Dedifferentiated amniotic fluid mesenchymal stem cell (primary cell): ENCODE results near the gene ZNF672.
"Not testable (repeated sequence)": the region's sequence is repeated elsewhere in the genome, so short reads cannot be mapped to it uniquely, and the experiment has no call there.

ENCODE experiments used
- DNase-seq: peaks from one replicate; pipeline ENCODE4 v3.0.0-alpha.2; 2016; ENCODE audit errors: extremely low spot score

Gene ZNF672

DNA sequence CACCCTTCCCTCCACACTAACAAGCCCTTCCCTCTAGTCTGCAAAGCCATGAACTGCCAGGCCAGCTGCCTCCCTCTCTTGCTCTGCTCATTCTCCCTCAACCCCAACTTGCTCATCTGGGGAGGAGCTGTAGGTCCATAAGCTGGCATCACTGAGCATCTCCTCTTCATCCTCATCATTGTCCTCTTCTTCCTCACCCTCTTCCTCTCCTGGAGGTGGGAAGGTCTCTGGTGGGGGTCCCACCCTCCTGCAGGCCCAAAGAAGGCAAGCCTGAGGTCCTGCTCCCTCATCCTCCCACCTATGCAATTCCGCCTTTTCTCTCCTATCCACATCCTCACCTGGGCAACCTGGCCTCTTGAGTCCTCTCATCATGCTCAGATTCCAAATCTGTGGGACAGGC lies 18.2 kb downstream of the ZNF672 start:
- DNase-seq: no peak

GRCh38 chr1:248857201-248857600 lies 19.2 kb downstream of the ZNF672 start:
- no peak for DNase-seq

- no peak for DNase-seq
These were observed 19.7 kb downstream of the ZNF672 start for GRCh38 chr1:248857749-248858095.

DNA sequence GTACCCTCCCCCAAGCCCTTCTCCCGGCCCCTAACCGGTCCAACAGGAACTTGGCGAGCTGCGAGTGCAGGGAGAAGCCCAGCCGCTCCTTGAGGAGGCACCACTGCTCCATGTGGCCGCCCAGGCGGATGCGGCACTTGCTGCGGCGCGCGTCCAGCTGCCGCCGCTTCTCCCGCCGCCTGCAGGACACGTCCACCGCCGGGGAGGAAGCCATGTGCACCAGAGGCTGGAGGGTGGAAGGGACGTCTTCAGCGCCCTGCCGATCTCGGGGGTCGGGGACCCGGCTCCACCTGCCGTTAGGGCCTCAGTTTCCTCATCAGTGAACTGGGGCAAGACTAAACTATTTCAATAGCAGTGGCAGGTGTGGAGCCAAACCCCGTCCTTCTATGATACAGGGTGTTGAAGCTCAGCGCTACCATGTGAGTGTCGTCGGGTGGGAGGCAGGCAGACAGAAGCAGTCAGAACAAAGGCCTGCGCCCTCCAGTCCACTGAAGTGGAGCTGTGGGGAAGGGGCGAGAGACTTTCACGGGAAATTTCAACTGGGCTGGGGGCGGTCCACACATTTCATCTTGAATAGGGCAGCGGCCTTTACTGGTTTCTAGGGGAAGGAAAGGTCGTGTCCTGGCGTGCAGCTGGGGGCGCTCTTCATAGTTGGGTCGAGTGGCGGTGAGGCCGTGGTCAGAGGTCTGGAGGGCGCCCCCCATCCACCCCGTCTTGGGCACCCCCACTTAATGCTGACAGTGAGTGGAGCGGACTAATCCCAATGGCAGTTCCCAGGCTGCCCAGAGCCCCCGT lies 20.3 kb downstream of the ZNF672 start:
- peak; percentile 30 for DNase-seq

DNA sequence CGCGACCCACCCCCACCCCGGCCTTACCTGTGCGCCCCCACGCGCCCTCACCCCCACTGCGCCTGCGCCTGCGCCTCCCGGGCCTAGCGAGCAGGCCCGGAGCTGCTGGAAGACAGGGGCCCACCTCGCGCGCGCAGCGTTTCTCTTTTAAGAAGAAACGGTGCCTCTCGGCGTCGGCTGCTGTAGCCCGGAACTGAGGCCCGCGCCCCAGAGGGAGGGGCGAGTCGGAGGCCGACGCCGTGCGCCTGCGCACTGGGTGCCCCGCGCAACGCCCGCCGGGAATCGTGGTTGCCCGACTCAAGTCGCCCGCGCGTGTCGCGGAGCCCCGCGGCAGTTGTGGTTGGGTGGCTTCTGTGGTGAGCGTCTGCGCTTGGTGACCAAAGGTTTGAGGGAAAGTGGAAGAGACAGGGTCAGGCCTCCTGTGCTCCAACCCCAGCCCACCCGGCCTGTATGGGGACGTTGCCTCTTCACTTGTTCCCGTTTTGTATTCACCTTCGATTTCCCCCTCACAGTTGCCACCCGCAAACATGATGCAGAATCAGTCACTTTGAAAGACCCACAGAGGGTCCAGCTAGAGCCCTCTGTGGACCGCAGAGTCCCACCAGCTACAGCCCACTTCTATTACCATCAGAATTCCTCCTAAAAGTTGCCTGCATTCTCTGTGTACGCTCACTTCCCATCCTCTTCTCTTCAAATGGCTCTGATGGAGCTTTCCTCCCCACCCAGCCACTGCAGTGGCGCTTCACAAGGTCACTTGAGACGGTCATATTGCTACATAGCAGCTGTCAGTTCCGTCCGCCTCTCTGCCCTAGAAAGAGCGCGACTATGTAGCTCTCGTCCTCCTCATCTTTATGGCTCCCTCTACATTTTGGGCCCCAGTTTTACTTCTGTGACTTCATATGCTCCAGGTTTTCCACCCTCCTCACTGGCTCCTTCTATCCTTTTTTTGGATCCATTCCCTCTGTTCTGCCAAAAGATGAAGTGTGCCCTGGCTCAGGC lies 21.2 kb downstream of the ZNF672 start, which contains the start of gene ZNF692:
ZNF692 (minus strand) TSS at position 195 of the 999 bp plus-strand sequence. CDS start 776 bp downstream, outside the sequence.
- DNase-seq: peak; percentile 97

DNA sequence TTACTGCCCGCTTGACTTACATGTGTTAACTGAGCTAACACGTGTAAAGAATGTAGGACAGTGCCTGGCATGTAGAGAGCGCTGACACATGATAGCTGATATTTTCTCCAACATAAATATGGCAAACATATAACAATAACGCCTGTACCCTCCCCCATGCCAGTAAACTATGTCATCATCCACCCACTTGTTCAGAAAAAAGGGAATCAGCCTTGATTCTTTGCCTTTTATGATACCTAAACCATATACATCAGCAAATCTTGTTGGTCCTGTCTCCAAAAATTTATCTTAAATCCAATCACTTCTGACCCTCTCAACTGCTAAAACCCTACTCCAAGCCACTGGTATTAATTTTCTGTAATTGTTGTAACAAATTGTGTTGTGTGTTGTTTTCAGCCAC lies 22.0 kb downstream of the ZNF672 start:
- no peak for DNase-seq

DNA sequence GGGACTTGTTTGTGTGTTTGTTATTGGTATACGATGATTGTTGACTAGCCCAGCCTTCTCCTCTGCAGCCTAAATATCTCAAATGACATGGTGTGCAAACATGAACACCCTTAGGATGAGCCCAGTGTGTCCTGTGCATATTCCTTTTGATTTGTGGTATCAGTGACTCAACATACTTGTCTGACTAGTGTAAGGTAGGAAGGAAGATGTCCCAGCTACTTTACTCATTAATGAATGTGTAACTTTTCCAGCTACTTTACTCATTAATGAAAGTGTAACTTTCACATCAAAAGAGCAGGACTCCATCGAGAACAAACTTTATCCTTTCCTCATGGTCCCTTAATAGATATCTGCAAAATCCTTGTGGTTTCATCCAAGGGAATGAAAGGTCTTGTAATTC lies 23.6 kb downstream of the ZNF672 start:
- DNase-seq: no peak

- no peak for DNase-seq
These were observed 24.6 kb downstream of the ZNF672 start for GRCh38 chr1:248862695-248862997.

DNA sequence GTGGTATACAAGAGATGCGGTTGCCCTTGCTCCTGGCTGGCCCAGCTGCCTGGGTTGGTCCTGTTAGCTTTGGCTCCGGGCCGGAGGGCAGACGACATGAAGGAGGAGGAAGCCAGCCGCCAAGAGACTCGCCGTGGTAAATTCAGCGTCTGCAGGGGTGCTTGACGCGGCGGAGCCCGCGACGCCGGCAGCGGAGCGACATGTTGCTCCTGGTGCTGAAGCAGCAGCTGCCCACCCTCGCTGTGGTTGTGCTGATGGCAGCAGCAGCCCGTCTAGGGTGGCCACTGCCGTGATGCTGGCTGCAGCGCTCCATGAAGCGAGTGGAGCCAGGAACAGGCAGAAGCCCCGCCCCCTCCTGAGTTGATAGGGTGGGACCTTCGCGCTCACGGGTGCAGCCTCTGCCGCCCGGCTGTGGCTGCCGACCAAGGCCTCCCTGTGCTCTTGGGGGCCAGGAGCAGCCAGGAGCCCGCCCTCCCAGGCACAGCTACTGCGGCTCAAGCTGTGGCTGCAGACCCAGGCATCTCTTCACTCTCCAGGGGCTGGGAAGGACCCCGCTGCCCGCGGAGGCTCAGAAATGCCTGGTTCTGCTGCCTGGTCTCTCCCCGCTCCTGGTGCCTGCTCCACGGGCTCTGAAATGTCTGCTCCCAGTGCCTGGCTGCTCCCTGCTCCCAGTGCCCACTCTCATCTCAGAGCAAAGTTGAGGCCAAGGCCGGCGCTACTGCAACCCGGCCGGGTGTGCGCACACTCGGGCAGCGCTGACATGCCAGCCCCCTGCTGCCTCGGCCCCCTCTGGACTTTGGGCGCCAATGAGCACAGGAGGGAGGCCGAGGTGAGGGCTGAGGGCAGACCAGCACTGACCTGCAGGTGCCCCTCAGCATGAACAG lies 25.2 kb downstream of the ZNF672 start:
- peak; percentile 35 for DNase-seq

DNA sequence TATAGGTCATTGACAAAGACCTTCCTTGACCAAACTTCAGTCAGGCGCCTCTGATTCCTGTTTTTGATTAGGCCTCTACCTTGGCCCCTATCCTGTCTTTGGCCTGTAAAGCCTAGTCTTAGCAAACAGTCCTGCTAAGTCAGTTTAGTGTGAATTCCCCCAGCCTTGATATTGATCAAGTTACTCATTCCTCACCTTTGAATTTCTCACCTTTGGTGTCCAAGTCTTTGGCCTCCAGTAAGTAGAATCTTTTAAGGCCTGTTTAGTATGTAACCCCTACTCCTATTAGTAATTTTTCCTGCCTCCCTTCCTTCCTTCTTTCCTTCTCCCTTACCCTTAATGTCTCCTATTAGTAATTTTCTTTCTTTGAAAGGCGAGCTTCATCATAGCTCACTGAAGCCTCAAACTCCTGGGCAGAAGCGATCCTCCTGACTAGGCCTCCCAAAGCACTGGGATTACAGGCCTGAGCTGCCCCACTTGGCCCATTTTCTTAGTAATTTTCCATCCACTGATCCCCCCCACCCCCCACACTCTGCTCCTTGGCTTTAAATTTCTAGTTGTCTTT lies 33.9 kb downstream of the ZNF672 start:
- DNase-seq: no peak

- DNase-seq: peak; percentile 51
These were observed 34.9 kb downstream of the ZNF672 start for GRCh38 chr1:248872752-248873408.

DNA sequence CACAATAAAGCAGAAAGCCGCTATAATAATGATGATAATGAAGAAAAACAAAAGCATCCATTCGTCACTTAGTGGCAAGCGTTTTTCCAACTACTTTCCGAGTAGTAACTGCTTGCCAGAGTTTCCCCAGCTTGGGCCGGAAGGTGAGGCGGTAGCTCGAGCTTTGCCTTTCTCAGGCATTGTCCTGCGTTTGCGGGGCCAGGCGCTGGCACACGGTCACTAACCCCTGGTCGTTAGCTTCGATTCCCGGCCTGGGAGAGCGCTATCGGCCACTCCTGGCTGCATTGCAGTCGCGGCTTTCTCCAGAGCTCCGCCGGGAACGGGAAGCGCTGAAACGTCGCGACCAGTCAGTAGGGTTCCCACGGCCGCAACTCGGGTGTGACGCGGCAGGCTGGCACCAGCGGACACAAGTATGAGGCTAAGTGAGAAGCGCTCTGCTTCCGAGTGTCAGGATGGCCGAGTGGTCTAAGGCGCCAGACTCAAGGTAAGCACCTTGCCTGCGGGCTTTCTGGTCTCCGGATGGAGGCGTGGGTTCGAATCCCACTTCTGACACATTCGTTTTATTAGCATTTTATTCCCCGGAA lies 35.5 kb downstream of the ZNF672 start:
- DNase-seq: peak; percentile 95

GRCh38 chr1:248873993-248874533 lies 36.0 kb downstream of the ZNF672 start:
- DNase-seq: no peak

DNA sequence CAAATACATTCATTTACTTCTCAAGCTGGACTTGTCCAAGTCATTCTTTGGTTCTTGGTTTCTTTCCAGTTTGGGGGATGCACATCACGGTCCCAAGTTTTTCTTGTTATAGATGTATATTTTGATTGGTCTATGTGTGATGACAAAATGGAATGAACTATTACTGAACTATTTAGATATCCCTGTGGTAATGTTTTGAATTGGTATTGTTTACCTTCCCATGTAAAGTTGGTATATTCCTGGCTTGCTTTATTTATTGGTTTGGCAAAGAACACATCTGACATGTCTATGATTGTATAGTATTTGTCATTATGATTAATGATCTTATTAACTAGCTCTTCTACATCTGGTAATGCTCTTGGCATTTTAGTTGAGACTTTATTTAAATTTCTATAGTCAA lies 43.2 kb downstream of the ZNF672 start:
- no peak for DNase-seq

GRCh38 chr1:248882427-248882826 lies 44.4 kb downstream of the ZNF672 start:
- DNase-seq: not testable (repeated sequence)

GRCh38 chr1:248884632-248885295 lies 46.7 kb downstream of the ZNF672 start:
- no peak for DNase-seq

- DNase-seq: no peak
These were observed 47.6 kb downstream of the ZNF672 start for GRCh38 chr1:248885646-248886045.

- no peak for DNase-seq
These were observed 48.3 kb downstream of the ZNF672 start for GRCh38 chr1:248886237-248886895.

GRCh38 chr1:248889914-248890243 lies 51.9 kb downstream of the ZNF672 start:
- not testable (repeated sequence) for DNase-seq
